ENCODE measurements around the gene STK35.
A peak's percentile ranks its signal among the peaks of the same experiment; 100 is the strongest.

The STK35 gene

GRCh38 chr20:2135013-2135412 is 33.4 kb downstream of the STK35 start:
- no peak for DNase-seq (ENCODE audit: low spot score)

GRCh38 chr20:2136275-2136674 is 34.6 kb downstream of the STK35 start:
- no peak for DNase-seq (ENCODE audit: low spot score)

- DNase-seq (ENCODE audit: low spot score): no peak
These were observed 36.0 kb downstream of the STK35 start for GRCh38 chr20:2137552-2138201.

GRCh38 chr20:2138396-2138795 is 36.8 kb downstream of the STK35 start:
- DNase-seq (ENCODE audit: low spot score): no peak

GRCh38 chr20:2139250-2139649 is 37.6 kb downstream of the STK35 start:
- DNase-seq (ENCODE audit: low spot score): no peak

GRCh38 chr20:2139736-2140135 is 38.1 kb downstream of the STK35 start:
- no peak for DNase-seq (ENCODE audit: low spot score)

- DNase-seq (ENCODE audit: low spot score): no peak
These were observed 38.9 kb downstream of the STK35 start for GRCh38 chr20:2140561-2140960.

- DNase-seq (ENCODE audit: low spot score): peak; percentile 11
These were observed 40.3 kb downstream of the STK35 start for GRCh38 chr20:2141600-2142575.

DNA sequence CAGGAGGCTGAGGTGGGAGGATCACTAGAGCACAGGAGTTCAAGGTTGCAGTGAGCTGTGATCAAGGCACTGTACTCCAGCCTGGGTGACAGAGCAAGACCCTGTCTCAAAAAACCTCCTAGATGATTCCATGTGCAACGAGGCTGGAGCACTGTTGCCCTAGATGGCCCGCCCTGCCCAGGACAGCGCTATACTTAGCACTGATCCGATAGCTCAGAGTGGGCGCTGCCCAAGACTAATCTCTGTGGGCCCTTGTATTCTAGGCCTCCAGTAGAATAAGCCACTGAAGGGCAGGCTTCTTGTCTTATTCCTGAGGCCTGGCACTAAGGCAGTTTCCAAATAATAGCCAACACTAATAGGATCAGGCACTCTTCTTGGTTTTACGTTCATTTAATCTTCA is 41.0 kb downstream of the STK35 start:
- no peak for DNase-seq (ENCODE audit: low spot score)

DNA sequence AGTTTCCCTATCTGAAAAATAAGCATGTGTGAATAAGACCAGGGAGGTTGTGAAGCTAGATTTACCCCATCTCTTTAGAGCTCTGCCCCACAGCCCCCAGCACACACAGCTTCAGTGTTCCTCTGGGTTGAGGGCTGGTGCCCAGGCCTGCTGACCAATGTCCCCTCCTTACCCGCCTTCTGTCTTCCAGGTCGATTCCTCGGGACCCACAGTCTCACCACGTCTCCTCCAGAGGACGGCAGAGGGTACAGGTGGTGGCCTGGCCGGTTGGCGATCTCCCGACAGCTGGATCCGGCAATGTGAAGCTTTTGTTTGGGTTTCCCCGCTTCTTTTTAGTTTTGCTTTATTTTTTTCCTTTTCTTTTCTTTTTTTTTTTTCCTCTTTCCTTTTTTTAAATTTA is 42.0 kb downstream of the STK35 start:
- no peak for DNase-seq (ENCODE audit: low spot score)

GRCh38 chr20:2144850-2145249 is 43.2 kb downstream of the STK35 start:
- no peak for DNase-seq (ENCODE audit: low spot score)

GRCh38 chr20:2145376-2145775 is 43.7 kb downstream of the STK35 start:
- DNase-seq (ENCODE audit: low spot score): no peak

GRCh38 chr20:2146080-2146867 is 44.6 kb downstream of the STK35 start:
- no peak for DNase-seq (ENCODE audit: low spot score)

DNA sequence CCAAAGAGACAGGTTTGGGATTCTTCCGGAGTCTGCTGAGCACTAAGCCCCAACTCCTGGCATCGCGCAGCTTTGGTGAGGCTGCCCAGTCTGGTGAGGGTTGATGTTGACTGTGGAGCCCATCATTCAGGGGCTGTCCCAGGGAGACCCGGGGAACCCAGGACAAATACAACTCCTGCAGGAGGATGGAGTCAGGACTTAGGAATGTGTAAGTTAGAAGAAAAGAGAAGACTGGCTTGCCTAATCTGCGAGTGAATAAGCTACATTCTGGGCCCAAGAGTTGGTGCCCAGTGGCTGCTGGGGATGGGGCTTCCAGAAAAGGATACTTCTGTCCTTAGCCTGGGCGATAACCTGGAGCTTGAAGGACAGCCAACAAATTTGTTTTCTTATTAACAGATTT is 47.9 kb downstream of the STK35 start:
- no peak for DNase-seq (ENCODE audit: low spot score)

DNA sequence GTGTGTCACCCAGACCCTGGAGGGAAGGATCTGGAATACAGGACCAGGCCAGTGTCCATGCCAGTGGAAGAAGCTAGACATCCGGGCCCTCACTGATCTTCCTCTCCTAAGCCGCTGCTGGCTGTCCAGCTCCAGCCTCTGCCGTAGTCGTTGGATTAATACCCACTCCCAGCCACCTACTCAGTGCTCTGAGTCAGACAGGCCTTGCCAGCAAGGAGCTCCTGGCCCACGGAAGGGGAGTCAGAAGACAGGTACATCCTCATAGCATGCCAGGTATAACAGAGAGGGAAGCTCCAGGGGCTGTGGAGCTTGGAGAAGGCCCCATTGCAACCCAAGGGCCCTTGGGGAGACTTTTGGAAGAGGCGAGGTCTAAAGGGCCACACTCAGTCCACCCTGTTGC is 49.0 kb downstream of the STK35 start:
- DNase-seq (ENCODE audit: low spot score): no peak

- DNase-seq (ENCODE audit: low spot score): no peak
These were observed 50.2 kb downstream of the STK35 start for GRCh38 chr20:2151858-2152281.

GRCh38 chr20:2152317-2152716 is 50.7 kb downstream of the STK35 start:
- no peak for DNase-seq (ENCODE audit: low spot score)

- no peak for DNase-seq (ENCODE audit: low spot score)
These were observed 51.7 kb downstream of the STK35 start for GRCh38 chr20:2153326-2153725.

DNA sequence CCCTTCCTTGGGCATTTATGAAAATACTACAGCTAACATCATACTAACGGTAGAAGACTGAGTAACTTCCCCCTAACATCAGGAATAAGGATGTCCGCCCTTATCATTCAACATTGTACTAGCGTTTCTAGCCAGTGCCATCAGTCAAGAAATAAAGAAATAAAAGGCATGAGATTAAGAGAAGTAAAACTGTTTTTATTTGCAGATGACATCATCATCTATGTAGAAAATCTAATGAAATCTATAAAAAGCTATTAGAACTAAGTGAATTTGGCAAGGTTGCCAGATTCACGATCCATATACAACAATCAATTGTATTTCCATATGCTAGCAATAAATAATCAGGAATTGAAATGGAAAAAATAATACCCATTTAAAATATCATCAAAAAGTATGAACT is 54.6 kb downstream of the STK35 start:
- no peak for DNase-seq (ENCODE audit: low spot score)

- DNase-seq (ENCODE audit: low spot score): no peak
These were observed 55.3 kb downstream of the STK35 start for GRCh38 chr20:2156666-2157624.

DNA sequence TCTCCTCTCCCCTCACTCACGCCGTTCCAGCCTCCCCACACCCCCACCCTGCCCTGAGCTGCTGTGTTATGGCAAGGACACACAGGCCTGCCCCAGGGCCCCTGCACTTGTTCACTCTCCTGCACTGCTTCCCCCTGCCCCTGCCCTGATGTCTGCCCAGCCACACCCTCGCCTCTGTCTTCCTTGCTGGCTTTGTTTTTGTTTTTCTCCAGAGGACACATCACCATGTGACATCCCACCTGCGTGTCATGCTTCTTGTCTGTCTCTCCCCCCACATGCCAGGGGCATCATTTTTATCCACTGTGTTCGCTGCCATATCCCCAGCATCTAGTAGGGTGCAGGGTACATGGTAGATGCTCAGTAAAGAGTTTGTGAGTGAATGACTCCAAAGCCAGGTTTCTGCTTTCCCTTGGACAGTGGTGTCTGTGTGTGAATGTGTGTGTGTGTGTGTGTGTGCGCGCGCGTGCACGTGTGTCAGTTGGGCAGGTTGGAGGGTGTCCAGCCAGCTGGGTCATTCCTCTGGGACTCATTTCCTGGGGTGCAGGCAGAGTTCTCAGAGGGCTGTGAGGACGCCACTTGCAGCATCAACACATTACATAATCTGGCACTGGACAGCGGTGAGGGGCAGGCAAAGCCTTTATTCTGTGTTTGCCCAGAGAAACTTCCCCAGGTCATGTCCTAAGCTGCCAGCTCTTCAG is 60.6 kb downstream of the STK35 start:
- DNase-seq (ENCODE audit: low spot score): no peak
